ENCODE results near the gene FAM124B. TPM values are rescaled to one million over a fixed set of nuclear protein-coding genes. Genes with fewer than 3 reads are reported as not detected.

Gene FAM124B
- total and polyA plus RNA-seq, 2 of the 8 experiments (the other 6 are each of a cell fraction or from before 2014, with no cell fraction given), result 2.1 to 2.6 TPM

DNA sequence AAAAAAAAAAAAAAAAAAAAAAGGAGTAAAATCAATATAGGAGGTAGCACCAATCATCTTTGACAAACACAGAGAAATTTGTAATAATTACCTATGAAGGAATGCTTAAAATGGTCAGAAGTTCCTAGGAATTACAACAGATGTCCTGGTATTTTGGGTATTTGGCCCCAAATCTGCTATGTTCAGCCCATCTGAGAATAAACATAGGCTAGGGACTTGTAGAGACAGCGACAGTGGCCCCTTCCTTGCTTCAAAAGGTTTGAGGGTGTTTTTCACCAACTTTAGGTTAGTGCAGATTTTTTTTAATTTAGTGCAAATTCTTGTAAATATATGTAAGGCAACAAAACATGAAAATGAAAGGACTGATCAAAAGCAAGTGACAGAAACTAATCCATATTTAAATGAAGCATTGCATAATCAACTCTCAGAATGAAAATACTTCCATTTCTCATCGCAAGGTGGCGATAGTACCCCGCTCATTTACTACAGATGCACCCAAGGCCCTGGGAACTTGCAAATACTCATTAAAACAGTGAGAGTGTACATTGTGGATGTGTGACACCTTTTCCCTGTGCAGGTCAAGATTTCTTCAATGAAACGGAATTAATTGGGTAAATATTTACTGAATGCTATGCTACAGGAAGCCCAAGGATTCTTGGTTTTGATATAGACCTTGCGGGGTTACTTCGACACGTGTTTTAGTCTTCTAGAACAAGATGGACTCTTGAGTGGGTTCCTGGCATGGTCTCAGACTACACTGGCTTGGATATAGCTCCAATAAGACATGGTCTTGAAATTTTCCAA, 44.6 kb downstream of the FAM124B start:
- DNase-seq (ENCODE audit: low read depth in 1 of 2, low spot score in 2 of 2), result peak in 1 of 2 experiments; percentile 76
- no peaks in the 10 kb centered on the region for H3K36me3 ChIP-seq (ENCODE audit: control insufficient read depth in 2 of 4, insufficient read depth in 4 of 4, low read length in 3 of 4)
- no peaks in the 10 kb centered on the region for H4K20me1 ChIP-seq (replicated peaks in 1 of 2; ENCODE audit: control insufficient read depth in 1 of 2, insufficient read depth in 2 of 2, low read length in 2 of 2)
- ChIA-PET CTCF (ENCODE audit: partially characterized antibody) (interaction anchor here (0.6 to 4.3 kb wide), 20 partner anchors 12 to 645 kb away, joined by 3 to 39 read pairs (median 4); no protein-coding TSS in a partner anchor), POLR2A (ENCODE audit: partially characterized antibody) (no interaction called here)
- H3K18ac ChIP-seq (ENCODE audit: extremely low read depth, low read length), result no peak overlapping the region
- no peaks in the 10 kb centered on the region for H3K9me3 ChIP-seq (ENCODE audit: insufficient read depth in 2 of 2, low read depth in 1 of 2, low read length in 1 of 2)
- H3K9ac ChIP-seq (replicated peaks in 1 of 4; ENCODE audit: extremely low read depth in 1 of 4, low read depth in 3 of 4, low read length in 3 of 4), result no peak overlapping the region
- H3K79me1 ChIP-seq (ENCODE audit: low read depth, low read length), result no peaks in the 10 kb centered on the region
- H4K5ac ChIP-seq (ENCODE audit: insufficient read length, low read depth, low read length), result no peak overlapping the region
- H2AK5ac ChIP-seq (ENCODE audit: low read depth, low read length), result no peak overlapping the region
- peak; percentile 88 for FAIRE-seq
- H3K79me2 ChIP-seq (ENCODE audit: control insufficient read depth in 1 of 2, insufficient read depth in 2 of 2, low read length in 2 of 2), result no peaks in the 10 kb centered on the region
- no peak overlapping the region for H2BK15ac ChIP-seq (ENCODE audit: low read length)
- H3K4ac ChIP-seq (replicated peaks; ENCODE audit: insufficient read length, low read depth, low read length), result no peak overlapping the region
- no peak overlapping the region for H3K23ac ChIP-seq (ENCODE audit: insufficient read length)
- no peak overlapping the region for H3K27ac ChIP-seq (ENCODE audit: low read depth, low read length)
- WGBS, 2 experiments (ENCODE audit: extremely low coverage in 1 of 2, insufficient coverage in 1 of 2, insufficient read length in 1 of 2, insufficient replicate concordance in 2 of 2, low coverage in 1 of 2, low lambda C conversion rate in 2 of 2, missing lambda C conversion rate in 1 of 2), result 49% methylated on average over 8 of the region's 8 CpGs; no CpG with 5 or more reads in 1 of the 2 experiments
- no peak overlapping the region for H2BK120ac ChIP-seq (replicated peaks; ENCODE audit: low read depth, low read length)
- H3K4me1 ChIP-seq (replicated peaks in 1 of 4; ENCODE audit: control insufficient read depth in 3 of 4, insufficient read depth in 4 of 4, low read length in 3 of 4), result no peaks in the 10 kb centered on the region
- H3K4me2 ChIP-seq (ENCODE audit: insufficient read depth in 1 of 2, low read depth in 2 of 2, low read length in 2 of 2), result no peak overlapping the region
- no peaks in the 10 kb centered on the region for H3K27me3 ChIP-seq (replicated peaks in 1 of 4; ENCODE audit: control insufficient read depth in 3 of 4, extremely low read depth in 1 of 4, insufficient read depth in 3 of 4, low read length in 3 of 4)
- no peak overlapping the region for H3K14ac ChIP-seq (ENCODE audit: insufficient read length)
- no peak overlapping the region for H2BK12ac ChIP-seq (ENCODE audit: low read depth, low read length)
- H3K4me3 ChIP-seq (ENCODE audit: extremely low read depth in 1 of 4, insufficient read depth in 2 of 4, low read depth in 3 of 4, low read length in 4 of 4), result no peak overlapping the region
- H2BK20ac ChIP-seq (ENCODE audit: low read length), result no peak overlapping the region
- no peak overlapping the region for H3K56ac ChIP-seq (replicated peaks; ENCODE audit: insufficient read length, low read depth, low read length)
- H4K8ac ChIP-seq (ENCODE audit: extremely low read depth, insufficient read depth, low read length), result no peak overlapping the region
- H2AFZ ChIP-seq (ENCODE audit: low read length), result no peak overlapping the region
- no peak overlapping the region for H2BK5ac ChIP-seq (ENCODE audit: low read depth, low read length)
- H3K23me2 ChIP-seq (ENCODE audit: low read depth, low read length), result no peaks in the 10 kb centered on the region; the same call in 1 of the 2 replicates
- no peak overlapping the region for H4K91ac ChIP-seq (replicated peaks; ENCODE audit: insufficient read length, low read length)
- TF ChIP-seq CTBP2 (IDR thresholded peaks at IDR 0.05; ENCODE audit: borderline replicate concordance, insufficient read depth, insufficient read length, low read length) (no peak), CEBPB (IDR thresholded peaks at IDR 0.05; ENCODE audit: low read depth, low read length) (peak; percentile 100), BACH1 (IDR thresholded peaks at IDR 0.05; ENCODE audit: low read length) (no peak), JUND (IDR thresholded peaks at IDR 0.05; ENCODE audit: low read length) (no peak), RFX5 (IDR thresholded peaks at IDR 0.05; ENCODE audit: borderline replicate concordance, low read depth, low read length) (no peak), BRCA1 (IDR thresholded peaks at IDR 0.05; ENCODE audit: low read depth, low read length) (no peak), POLR2AphosphoS5 (IDR thresholded peaks at IDR 0.05; ENCODE audit: low read depth, low read length) (no peak), TAF1 (IDR thresholded peaks at IDR 0.05; ENCODE audit: low read depth, low read length) (no peak), RAD21 (IDR thresholded peaks at IDR 0.05 in 1 of 2, conservative IDR thresholded peaks at IDR 0.05 in 1 of 2; ENCODE audit: low read depth in 2 of 2, low read length in 2 of 2) (peak; percentile 89 to 91), TEAD4 (IDR thresholded peaks at IDR 0.05; ENCODE audit: low read depth, low read length) (no peak), KDM5A (IDR thresholded peaks at IDR 0.05; ENCODE audit: low read length) (no peak), BCL11A (IDR thresholded peaks at IDR 0.05; ENCODE audit: low read depth in 2 of 2, low read length in 2 of 2) (no peak)
- TF ChIP-seq, protein P1, sequence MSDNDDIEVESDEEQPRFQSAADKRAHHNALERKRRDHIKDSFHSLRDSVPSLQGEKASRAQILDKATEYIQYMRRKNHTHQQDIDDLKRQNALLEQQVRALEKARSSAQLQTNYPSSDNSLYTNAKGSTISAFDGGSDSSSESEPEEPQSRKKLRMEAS (IDR thresholded peaks at IDR 0.05), result no peak

All from H1 (cell line).